K562 (cell line): ENCODE data around the gene ALKBH4. TPM values are rescaled to one million over a fixed set of nuclear protein-coding genes. Genes with fewer than 3 reads are reported as not detected.
"Not testable (repeated sequence)": the region's sequence is repeated elsewhere in the genome, so short reads cannot be mapped to it uniquely, and the experiment has no call there.

Source experiments
- ATAC-seq: fragments of 200-7000 bp; cut with Tn5 transposase; 3 replicates; pipeline ENCODE4 v1.9.1; 2020; ENCODE audit warnings: moderate library complexity
- BruUV-seq: library from RNA; stranded (reverse); fragments of 400-500 nt; replicated peaks from 2 replicates; lab custom pipeline; 2021; lab: Mats Ljungman, UMichigan
- CTCF ChIA-PET: fragments of 300-600 bp; formaldehyde crosslinking; extraction: SDS; loops from one replicate; lab custom pipeline; 2021; ENCODE audit warnings: low intra/inter-chr PET ratio; lab: Yijun Ruan, JAX
- POLR2A ChIA-PET: fragments of 300-600, 350-650 bp; sonication (Branson Sonifier 250); formaldehyde crosslinking; extraction: SDS; loops from one replicate; lab custom pipeline; 2021; ENCODE audit warnings: antibody characterized with exemption, inconsistent platforms; lab: Yijun Ruan, JAX
- DNase-seq, 4 experiments: peaks; one replicate each; pipeline versions ENCODE4 v3.0.0 to v3.0.0-alpha.2; 2011 to 2018; ENCODE audit warnings: low spot score in 3 of 4, mixed read lengths in 3 of 4; ENCODE audit errors: extremely low read depth in 1 of 4
- FAIRE-seq: peaks from 2 replicates; lab custom pipeline; 2011; peaks lifted over from hg19 to GRCh38; lab: Jason Lieb, UNC
- H2AFZ ChIP-seq: 2 replicates; pipeline ENCODE4 v1.6.0; 2011; ENCODE audit warnings: low read depth, low read length, control low read depth, inconsistent platforms
- H3K27ac ChIP-seq: fragments of 200-600 bp; 3 replicates; pipeline ENCODE4 v1.8.0; 2011; ENCODE audit warnings: low read depth, mild to moderate bottlenecking, control low read depth, inconsistent platforms, low read length, moderate library complexity, mixed read lengths; ENCODE audit errors: extremely low read depth
- H3K27me3 ChIP-seq, 2 experiments: fragments of 300-600 bp in 1 of 2; 2 replicates in 1 of 2; 3 replicates in 1 of 2; pipeline versions ENCODE4 v1.6.0 to v1.8.0; 2011; ENCODE audit warnings: inconsistent platforms in 2 of 2, low read length in 2 of 2, mild to moderate bottlenecking in 1 of 2, mixed read lengths in 1 of 2, moderate library complexity in 1 of 2; ENCODE audit not compliant: control insufficient read depth in 2 of 2, insufficient read depth in 2 of 2
- H3K36me3 ChIP-seq: fragments of 300-600 bp; 3 replicates; pipeline ENCODE4 v1.8.0; 2011; ENCODE audit warnings: mild to moderate bottlenecking, low read length, inconsistent platforms; ENCODE audit not compliant: control insufficient read depth, insufficient read depth
- H3K4me1 ChIP-seq, 2 experiments: fragments of 200-600 bp in 1 of 2; replicated peaks in 1 of 2; 2 replicates in 1 of 2; 3 replicates in 1 of 2; pipeline versions ENCODE4 v1.5.1 to v1.8.0; 2011; ENCODE audit warnings: inconsistent platforms in 2 of 2, low read length in 2 of 2, mild to moderate bottlenecking in 1 of 2, mixed read lengths in 1 of 2, moderate library complexity in 1 of 2; ENCODE audit not compliant: control insufficient read depth in 2 of 2, insufficient read depth in 2 of 2
- H3K4me2 ChIP-seq: 2 replicates; pipeline ENCODE4 v1.6.1; 2011; ENCODE audit warnings: low read length, control low read depth, inconsistent platforms, mixed read lengths; ENCODE audit not compliant: insufficient read depth
- H3K4me3 ChIP-seq: fragments of 200-600 bp; sonication (generic), shearing (Covaris generic); 2 replicates; pipeline ENCODE4 v1.5.1; 2016; ENCODE audit warnings: control low read depth, inconsistent platforms
- H3K79me2 ChIP-seq: fragments of 200-600 bp; 3 replicates; pipeline ENCODE4 v1.8.0; 2011; ENCODE audit warnings: low read length, inconsistent platforms; ENCODE audit not compliant: control insufficient read depth, insufficient read depth
- H3K9ac ChIP-seq, 2 experiments: 2 replicates each; pipeline versions ENCODE4 v1.6.0 to v1.6.1; 2011; ENCODE audit warnings: low read depth in 2 of 2, low read length in 2 of 2, control low read depth in 1 of 2, inconsistent platforms in 1 of 2, mild to moderate bottlenecking in 1 of 2, mixed read lengths in 1 of 2; ENCODE audit not compliant: insufficient read depth in 1 of 2
- H3K9me1 ChIP-seq: one replicate; pipeline ENCODE4 v1.6.0; 2011; ENCODE audit warnings: inconsistent platforms, mild to moderate bottlenecking, low read length, moderate library complexity; ENCODE audit not compliant: control insufficient read depth, insufficient read depth
- H3K9me3 ChIP-seq: replicated peaks from 2 replicates; pipeline ENCODE4 v1.5.1; 2011; ENCODE audit warnings: low read depth, low read length, inconsistent platforms; ENCODE audit not compliant: control insufficient read depth, insufficient read depth
- H4K20me1 ChIP-seq: replicated peaks from 2 replicates; pipeline ENCODE4 v1.6.1; 2011; ENCODE audit warnings: low read length, inconsistent platforms, mixed read lengths; ENCODE audit not compliant: control insufficient read depth, insufficient read depth
- RREB1 ChIP-seq: fragments of 250-450 bp; sonication (Bioruptor Pico); IDR thresholded peaks from 2 replicates; pipeline ENCODE4 v1.4.0; 2020
- THRB ChIP-seq: fragments of 450-650 bp; formaldehyde crosslinking; conservative IDR thresholded peaks from 2 replicates; pipeline ENCODE4 v1.4.0; 2022; ENCODE audit warnings: mild to moderate bottlenecking, missing genetic modification characterization
- WGBS: fragments of 100-300 bp; shearing (Covaris generic); methylation state at CpG from one replicate; pipeline ENCODE4 v1.1.6; 2016; ENCODE audit warnings: low coverage, mixed read lengths; ENCODE audit not compliant: insufficient coverage; ENCODE audit errors: missing lambda C conversion rate; 5-methylcytosine and 5-hydroxymethylcytosine counted together
- in situ Hi-C: fragments of 300-500 bp; cut with MboI; formaldehyde crosslinking; loops from 4 replicates; pipeline ENCODE4 v1.15.0; 2018; ENCODE audit warnings: inconsistent platforms, mixed read lengths
- intact Hi-C: fragments of 100-400 bp; cut with micrococcal nuclease; formaldehyde crosslinking; loops from 2 replicates; pipeline ENCODE4 v1.14.2; 2022
- polyA plus RNA-seq, 8 experiments: library from polyadenylated mRNA; depleted of rRNA in 4 of 8; stranded (reverse) in 5 of 8; unstranded in 3 of 8; fragments of >200 nt; fragmentation: Nextera tagmentation in 2 of 8; fragmentation: Illumina TruSeq in 1 of 8; extraction: Ambion mirVana in 2 of 8; extraction: Trizol in 1 of 8; gene quantifications; 2 replicates each; pipeline versions ENCODE4 v1.2.1 to v1.2.3, GENCODE V29; 2011 to 2014; ENCODE audit warnings: inconsistent platforms in 1 of 8, missing spikeins in 1 of 8
- total RNA-seq, 7 experiments: library from RNA; depleted of rRNA in 6 of 7; stranded (reverse); fragments of >200 nt in 6 of 7; fragmentation: Illumina TruSeq in 2 of 7; extraction: Trizol in 2 of 7; gene quantifications; 2 replicates each; pipeline versions ENCODE4 v1.2.1 to v1.2.3, GENCODE V29; 2011 to 2021; ENCODE audit warnings: low replicate concordance in 1 of 7

Gene ALKBH4
- total and polyA plus RNA-seq, 9 of the 15 experiments (the other 6 are each of a cell fraction or from before 2014, with no cell fraction given), result 4.6 to 21.4 (median 11.8) TPM

- TF ChIP-seq RREB1 (CRISPR knock-in tag) (no peak), THRB (CRISPR knock-in tag) (no peak)
Observed at GRCh38 chr7:102409340-102409739, 55.3 kb downstream of the ALKBH4 start (continued).

- BruUV-seq, H3K27me3 ChIP-seq, intact Hi-C loops, H3K9me3 ChIP-seq, ATAC-seq, H3K79me2 ChIP-seq, H3K4me3 ChIP-seq, H3K4me2 ChIP-seq, DNase-seq, CTCF ChIA-PET, H4K20me1 ChIP-seq, H2AFZ ChIP-seq, H3K9me1 ChIP-seq, in situ Hi-C loops, POLR2A ChIA-PET, FAIRE-seq, H3K4me1 ChIP-seq, H3K27ac ChIP-seq, H3K9ac ChIP-seq: not testable (repeated sequence)
- peaks cover 96% of the 10 kb centered on the region for H3K36me3 ChIP-seq
- 99% methylated on average over 6 of the region's 6 CpGs for WGBS
Observed at GRCh38 chr7:102408530-102408929, 56.1 kb downstream of the ALKBH4 start.
